GM21381 (cell line): ENCODE results near the gene LLGL1.

Experiments
- ATAC-seq: cut with Tn5 transposase; IDR thresholded peaks from one replicate; pipeline ENCODE4 v1.9.1; 2021; ENCODE audit warnings: mild to moderate bottlenecking, moderate library complexity; ENCODE audit not compliant: unreplicated experiment

Gene LLGL1

DNA sequence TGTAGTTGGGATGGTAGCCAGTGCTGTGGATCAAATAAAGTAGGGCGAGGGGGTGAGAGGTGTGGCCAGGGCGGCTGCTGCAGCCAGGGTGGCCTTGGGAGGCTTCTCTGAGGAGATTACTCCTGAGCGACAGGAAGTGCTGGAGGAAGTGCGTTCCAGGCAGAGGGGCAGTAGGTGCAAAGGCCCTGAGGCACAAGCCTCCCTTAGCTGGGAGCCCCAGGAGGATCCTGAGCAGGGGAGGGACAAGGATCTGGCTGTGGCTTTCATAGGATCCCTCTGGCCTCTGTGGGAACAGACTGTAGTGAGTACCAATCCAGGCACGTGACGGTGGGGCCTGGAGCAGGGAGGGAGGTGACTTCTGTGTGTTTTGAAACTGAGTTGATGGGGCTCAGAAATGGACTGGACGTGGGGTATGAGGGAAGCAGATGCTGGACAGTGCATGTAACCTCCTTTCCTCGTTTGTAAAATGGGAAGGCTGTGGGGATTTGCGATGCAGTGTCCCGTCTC lies 2.8 kb downstream of the LLGL1 start:
- no peak for ATAC-seq

DNA sequence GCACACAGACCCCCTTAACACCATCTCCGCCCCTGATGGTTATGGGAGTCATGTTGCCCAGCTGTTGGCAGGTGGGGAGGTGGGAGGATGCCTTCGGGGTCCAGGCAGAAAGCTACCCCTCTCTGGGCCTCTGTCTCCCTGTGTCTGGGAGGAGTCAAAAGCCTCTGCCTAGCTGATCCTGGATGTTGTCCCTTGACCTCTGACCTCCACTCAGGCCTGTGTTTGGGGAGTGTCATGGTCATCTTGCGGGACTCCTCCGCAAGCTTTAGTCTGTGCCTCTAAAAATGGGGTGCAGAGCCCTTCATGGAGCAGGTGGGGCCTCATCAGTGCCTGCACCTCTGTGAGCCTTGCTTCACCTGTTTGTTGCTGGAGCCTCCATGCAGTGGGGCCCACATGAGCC lies 3.8 kb downstream of the LLGL1 start:
- ATAC-seq, result no peak

DNA sequence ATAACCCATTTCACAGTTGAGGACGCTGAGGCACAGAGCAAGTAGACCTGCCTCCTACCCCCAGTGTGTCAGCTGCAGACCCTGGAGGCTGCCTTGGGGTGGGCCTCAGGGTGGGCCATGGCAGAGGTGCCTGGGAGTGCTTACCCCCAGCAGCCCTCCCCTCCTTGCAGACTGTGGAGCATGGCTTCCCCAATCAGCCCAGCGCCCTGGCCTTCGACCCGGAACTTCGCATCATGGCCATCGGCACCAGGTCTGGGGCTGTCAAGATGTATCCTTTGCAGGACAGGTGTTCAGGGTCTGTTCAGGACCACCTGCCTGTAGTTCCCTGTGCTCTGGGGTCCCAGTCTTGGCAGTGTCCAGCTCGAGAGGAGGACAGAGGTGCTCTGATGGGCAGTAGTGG lies 4.3 kb downstream of the LLGL1 start:
- no peak for ATAC-seq

DNA sequence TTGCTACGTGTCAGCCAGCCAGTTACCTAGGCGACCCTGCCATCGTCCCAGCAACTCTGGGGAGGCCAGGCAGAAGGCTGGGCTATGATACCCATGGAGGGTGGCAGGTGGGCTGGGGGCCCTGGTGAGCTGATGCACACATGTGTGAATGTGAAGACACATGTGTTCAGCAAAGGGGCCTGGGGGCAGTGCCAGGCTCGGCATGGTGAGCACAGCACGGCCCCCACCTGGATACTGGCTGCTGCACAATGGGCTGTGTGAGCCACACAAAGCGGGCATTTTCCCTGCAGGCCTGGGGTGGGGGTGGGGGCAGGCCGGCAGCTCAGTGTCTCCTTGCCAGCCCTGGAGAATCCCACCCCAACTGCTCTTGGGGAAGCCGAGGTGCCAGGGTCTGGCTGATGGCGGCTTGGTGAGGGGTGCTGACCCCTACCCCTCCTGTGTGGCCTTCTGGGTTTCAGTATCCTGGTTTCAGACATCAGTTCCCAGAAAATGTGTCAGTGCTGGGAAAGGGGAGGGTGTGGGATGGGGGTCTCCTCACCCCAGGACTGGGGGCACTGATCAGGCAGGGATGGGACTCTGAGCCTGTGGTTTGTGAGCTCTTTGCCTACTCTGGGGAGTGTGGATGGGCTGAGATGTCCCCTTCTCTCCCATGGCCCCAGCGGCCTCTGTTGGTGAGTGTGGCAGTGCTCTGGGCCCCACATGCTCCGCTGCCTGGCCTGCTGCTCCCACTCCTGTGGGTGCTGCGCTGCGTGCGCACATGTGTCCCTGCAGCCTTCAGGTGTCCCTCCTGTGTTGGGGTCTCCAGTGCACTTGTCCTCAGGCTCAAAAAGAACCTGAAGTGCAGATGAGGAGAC lies 5.1 kb downstream of the LLGL1 start:
- no peak for ATAC-seq

DNA sequence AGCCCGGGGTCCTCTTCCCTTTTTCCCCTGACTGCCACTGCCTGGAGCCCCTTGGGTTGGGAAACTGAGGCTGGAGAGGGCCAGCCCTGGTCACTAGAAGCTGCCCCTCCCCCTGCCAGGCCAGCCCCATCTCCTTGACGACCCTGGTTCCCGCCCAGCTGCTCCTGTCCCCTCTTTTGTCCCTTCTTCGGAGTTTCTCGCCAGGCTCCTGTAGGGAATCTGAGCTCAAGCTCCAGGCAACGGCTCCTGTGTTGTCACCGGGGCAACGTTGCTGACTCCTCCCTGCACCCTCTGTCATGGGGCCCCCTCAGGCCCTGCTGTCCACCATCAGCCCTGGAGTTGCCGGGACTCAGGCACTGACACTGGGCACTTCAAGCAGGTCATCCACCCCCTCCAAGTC lies 5.7 kb downstream of the LLGL1 start:
- no peak for ATAC-seq

DNA sequence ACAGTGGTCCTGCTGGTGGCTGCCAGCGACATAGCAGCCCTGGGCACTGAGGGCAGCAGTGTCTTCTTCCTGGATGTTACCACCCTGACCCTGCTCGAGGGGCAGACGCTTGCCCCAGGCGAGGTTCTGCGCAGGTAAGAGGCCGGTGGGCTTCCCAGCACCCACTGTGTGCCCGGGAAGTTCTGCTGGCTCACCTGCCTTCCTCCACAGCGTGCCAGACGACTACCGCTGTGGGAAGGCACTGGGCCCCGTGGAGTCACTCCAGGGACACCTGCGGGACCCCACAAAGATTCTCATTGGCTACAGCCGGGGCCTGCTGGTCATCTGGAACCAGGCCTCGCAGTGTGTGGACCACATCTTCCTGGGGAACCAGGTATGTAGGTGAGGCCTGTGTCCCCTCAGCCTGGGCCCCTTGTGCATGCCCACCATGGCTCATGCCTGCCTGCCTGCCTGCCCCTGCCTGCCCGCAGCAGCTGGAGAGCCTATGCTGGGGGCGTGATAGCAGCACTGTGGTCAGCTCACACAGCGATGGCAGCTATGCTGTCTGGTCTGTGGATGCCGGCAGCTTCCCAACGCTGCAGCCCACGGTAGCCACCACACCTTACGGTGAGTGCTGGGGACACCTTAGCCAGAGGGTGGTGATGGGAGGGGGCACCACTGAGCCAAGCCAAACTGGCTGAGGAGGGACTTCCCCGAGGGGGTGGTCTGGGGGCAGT lies 8.5 kb downstream of the LLGL1 start:
- no peak for ATAC-seq

DNA sequence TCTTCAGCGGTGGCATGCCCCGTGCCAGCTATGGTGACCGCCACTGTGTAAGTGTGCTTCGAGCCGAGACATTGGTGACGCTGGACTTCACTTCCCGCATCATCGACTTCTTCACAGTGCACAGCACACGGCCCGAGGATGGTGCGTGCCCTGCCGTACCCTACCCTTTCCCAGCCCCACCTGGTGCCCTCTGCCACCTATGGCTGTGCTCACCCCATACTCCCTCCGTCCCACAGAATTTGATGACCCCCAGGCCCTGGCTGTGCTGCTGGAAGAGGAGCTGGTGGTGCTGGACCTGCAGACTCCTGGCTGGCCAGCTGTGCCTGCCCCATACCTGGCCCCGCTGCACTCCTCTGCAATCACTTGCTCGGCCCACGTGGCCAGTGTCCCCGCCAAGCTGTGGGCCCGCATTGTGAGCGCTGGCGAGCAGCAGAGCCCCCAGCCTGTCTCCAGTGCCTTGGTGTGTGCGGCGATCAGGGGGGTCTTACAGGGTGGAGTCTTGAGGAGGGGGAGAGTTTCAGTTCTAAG lies 9.5 kb downstream of the LLGL1 start:
- no peak for ATAC-seq

DNA sequence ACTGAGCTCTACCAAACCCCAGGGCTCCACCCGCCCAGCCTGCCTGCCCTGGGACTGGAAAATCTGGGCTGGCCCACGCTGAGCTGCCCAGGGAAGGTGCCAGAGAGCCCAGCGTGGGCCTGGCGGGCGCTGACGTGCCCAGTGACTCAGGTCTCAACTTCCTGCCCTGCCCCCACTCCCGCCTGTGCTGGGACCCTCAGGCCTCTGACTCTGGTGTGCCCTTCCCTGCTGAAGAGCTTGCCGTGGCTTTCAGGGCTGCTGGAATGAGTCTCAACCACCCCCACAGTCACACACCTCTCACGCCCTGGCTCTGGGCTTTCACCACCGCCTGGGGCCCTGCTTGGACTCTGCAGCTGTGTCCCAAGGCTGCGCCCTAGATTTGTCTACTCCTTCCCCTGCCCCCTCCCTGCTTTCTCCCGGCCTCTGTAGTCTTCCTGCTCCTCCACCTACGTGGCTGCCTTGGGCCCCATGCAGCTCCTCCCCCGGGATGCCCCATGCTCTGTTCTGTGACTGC lies 10.4 kb downstream of the LLGL1 start:
- ATAC-seq, result no peak

DNA sequence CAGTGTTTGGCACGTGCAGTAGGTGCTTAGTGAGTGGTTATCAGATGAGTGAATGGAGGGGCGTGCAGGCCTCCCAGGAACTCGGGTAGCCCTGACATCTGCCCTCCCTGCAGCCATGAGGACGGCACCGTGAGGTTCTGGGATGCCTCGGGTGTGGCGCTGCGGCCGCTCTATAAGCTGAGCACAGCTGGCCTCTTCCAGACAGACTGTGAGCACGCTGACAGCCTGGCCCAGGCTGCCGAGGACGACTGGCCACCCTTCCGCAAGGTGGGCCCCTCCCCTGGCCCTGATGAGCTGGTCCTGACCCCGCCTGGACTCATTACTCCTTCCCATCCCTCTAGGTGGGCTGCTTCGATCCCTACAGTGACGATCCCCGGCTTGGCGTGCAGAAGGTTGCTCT lies 11.1 kb downstream of the LLGL1 start:
- ATAC-seq, result no peak

DNA sequence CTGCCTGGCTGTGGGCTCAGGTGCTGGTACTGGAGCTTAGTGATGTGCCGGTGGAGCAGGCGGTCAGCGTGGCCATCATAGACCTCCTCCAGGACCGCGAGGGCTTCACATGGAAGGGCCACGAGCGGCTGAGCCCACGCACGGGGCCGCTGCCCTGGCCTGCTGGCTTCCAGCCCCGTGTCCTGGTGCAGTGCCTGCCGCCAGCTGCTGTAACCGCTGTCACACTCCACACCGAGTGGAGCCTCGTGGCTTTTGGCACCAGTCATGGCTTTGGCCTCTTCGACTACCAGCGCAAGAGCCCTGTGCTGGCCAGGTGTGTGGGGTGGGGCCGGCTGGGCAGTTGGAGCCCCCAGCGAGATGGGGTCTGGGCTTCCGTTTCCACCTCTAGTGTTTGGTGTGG lies 12.0 kb downstream of the LLGL1 start:
- no peak for ATAC-seq

DNA sequence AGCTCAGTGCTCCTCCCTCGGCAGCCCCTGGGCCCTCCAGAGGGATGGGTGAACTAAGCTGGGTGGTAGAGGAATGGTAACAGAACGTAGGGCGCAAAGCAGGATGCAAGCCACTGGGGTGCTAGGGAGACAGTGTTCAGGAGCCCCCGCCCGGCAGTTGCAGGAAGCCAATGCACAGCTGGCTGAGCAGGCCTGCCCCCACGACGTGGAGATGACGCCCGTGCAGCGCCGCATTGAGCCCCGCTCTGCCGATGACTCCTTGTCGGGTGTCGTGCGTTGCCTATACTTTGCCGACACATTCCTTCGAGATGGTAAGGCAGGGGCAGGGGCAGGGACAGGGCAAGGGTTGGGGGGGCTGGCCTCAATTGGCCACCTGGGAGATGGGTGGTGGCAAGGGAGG lies 12.9 kb downstream of the LLGL1 start:
- ATAC-seq, result no peak

DNA sequence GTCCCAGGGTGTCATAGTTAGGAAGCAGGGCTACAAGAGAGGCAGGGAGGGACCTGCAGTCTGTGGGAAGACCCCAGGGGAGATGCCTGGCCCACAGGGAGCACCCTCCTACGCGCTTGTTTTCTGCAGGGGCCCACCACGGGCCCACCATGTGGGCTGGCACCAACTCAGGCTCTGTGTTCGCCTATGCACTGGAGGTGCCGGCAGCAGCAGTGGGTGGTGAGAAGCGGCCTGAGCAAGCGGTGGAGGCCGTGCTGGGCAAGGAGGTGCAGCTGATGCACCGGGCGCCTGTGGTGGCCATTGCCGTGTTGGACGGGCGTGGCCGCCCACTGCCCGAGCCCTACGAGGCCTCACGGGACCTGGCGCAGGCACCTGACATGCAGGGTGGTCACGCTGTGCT lies 15.0 kb downstream of the LLGL1 start:
- ATAC-seq, result no peak

DNA sequence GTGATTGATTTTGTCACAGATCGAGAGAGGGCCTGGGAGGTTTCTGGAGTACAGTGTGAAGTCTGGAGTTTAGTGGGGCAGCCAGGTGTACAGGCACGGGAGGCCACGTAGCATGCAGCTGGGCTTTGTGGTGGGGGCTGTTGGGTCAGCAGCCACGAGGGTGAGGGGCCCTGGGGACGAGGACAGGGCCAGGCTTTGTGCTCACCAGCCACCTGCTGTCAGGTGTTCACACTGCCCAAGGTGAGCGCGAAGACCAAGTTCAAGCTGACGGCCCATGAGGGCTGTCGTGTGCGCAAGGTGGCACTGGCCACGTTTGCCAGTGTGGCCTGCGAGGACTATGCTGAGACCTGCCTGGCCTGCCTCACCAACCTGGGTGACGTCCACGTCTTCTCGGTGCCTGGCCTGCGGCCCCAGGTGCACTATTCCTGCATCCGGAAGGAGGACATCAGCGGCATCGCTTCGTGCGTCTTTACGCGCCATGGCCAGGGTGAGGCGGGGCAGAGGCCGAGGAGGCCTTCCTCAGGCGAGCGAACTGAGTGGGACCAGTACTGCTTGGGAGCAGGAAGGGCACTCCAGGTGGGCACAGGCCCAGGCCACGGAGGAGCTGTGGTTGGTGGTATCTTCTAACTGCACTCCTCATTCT lies 15.9 kb downstream of the LLGL1 start:
- ATAC-seq, result no peak

DNA sequence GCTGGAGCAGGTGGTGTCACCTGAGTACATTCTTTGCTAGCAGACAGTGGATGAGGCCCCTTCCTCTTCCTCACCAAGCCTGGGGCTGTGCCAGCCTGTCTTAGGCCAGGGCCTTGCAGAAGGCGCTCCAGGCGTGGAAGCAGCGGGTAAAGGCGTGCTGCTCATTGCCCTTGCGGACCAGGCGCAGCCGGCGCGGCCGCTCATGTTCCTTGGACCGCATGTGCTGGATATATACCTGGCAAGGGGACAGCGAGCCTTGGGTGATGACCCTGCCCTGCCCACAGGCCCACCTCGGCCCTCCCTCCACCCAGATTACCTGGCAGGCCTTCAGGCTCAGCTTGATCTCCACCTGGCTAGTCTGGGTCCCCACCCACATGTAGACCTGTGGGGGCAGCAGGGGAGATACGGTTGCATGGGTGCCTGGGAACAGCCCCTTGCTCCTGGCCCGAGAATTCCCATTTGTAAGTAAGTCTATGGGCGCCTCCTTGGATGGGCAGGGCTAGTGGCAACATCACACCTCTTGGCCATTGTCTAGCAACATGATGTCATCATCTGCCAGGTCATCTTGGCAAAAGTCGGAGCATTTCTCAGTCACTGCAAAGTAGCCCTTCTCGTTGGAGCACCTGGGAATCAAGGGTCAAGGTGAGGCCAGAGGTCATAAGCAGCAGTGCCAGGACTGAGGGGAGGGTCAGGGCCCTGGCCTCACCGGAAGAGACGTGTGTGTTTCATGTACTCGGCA lies 19.8 kb downstream of the LLGL1 start:
- ATAC-seq, result no peak

DNA sequence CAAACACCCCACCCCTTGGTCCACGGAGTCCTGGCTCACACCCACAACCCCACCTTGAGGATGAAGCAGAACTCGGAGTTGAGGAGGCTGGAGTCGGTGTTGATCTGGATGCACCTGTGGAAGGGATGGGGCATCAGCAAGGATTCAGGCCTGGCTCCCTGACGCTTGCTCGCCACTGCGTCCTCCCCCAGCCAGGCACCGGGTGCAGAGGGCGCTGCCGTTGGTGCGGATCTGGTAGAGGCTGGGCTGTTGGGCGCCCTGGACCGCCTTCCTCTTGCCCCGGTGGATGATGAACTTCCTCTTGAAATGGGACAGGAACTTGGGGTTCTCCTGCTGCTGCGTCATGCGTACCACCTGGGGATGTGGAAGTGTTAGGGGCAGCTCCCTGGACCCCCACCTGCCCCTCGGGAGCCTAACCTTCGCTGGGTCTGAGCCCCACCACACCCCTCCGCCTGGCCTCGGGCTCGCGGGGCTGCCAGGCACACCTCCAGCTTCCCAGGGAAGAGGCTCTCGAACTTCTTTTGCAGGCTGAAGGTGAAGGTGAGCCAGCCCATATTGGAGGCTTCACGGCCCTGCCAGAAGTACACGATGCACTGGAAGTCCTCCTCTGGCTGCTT lies 20.8 kb downstream of the LLGL1 start:
- no peak for ATAC-seq

DNA sequence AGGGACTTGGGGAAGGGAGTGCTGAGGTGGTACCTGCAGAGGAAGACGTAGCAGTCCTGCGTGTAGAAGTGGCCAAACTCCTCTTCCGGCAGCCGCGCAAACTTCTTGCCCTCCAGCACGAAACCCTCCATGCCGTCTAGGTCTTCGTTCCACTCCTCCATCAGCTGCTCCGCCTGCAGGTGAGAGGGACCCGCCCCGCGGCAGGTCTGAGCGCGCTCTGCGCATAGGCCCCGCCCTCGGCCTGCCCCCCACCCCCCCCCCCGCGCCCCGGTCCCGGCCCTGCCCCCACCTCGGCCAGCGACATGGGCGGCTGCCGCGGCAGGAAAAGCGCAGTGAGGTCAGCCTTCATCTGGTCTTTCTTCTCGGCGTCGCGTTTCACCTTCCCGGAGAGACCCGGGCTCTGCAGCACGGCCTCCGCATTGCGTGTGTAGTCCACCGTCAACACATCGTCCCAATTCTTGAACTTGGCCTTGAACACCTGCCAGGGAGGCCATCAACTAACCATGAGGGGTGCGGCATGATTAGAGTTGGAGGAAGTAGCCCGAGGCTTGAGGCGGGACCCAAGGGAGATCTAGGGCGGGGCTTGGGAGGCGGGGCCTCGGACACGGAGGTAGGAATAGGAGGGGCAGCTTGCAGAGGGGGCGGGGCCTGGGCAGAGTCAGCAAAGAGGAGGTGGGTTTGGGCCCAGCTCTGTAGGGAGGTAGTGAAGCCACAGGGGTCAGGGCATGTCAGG lies 21.6 kb downstream of the LLGL1 start:
- no peak for ATAC-seq

DNA sequence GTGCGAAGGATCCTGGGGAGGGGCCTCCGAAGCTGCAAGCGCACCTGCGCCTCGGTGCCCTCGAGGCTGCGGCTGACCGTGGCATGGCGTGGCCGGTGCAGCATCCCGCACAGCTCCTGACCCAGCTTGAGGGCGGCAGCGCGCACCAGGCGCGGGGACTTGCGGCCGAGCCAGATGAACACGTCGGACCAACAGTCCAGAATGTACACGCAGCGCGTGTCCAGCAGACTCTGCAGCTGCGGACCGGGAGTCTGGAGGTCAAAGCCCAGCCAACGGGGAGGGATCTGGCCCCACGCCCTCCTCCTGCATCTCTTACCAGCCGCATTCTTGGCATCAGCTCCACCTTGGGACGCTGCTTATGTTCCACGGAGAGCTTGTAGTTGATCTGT lies 22.2 kb downstream of the LLGL1 start:
- no peak for ATAC-seq

DNA sequence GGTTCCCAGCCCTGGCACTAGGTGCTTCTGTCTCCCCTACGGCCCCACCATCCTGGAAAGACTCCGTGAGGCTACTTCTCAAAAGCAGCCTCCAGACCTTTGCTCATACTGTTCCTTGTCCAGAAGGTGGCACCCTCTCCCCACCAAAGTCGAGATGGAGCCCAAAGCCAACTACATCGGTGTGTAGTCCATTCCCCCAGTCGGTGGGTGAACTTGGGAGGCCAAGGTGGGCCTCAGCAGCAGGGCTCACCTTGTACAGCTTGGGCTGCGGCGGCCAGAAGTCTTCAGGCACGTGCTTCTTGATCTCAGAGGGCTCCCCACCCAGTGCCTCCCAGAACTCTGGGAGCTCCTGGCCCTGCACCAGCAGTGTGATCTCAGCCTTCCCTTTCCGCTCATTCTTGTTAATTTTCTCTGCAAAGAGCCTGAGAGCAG lies 22.9 kb downstream of the LLGL1 start:
- ATAC-seq, result no peak

DNA sequence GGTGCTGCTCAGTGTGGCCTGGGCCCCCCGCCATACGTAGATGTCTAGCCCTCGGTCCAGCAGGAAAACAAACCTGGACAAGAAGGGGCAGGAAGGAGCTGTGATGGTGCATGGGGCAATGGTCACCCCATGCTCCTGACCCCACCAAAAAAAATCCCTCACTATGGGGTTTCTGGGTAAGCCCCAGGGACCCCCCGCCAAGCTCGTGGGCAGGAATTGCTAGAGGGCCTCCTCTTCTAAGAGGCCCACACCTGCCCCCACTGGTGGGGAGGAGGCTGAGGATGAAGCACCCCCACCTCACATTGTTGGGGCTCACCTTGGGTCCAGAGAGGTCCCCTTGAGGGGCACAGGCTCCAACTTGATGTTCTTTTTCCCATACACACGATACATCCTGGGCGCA lies 23.4 kb downstream of the LLGL1 start:
- no peak for ATAC-seq

DNA sequence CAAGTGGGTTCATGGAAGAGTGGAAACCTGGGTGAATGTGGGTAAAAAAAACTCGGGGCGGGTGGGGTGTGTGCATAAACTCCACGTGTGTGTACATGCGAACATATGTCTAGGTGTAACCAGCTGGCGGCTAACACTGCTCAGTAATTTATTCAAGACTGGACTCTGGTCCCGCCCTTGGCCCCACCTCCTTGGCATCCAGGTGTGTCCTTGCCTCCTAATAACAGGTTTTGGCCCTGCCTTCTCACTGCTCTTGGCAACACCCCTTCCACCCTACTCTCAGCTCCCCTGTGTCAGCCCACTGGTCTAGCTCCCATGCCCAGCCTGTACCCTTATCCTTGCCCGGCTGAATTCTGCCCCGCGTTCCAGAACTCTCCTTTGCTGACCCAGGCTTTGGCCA lies 24.8 kb downstream of the LLGL1 start:
- no peak for ATAC-seq
